H9 (cell line): ENCODE data around the gene AASS. TPM values are rescaled to one million over a fixed set of nuclear protein-coding genes. Genes with fewer than 3 reads are reported as not detected.

ENCODE experiments used
- DNase-seq: peaks from one replicate; pipeline ENCODE4 v3.0.0-alpha.2; 2017
- H2AFZ ChIP-seq: one replicate; pipeline ENCODE4 v1.6.1; 2013; ENCODE audit warnings: mild to moderate bottlenecking, low read length, control low read depth, moderate library complexity
- H2AK5ac ChIP-seq: 2 replicates; pipeline ENCODE4 v1.6.1; 2013; ENCODE audit warnings: low read length, control low read depth, mixed read lengths; ENCODE audit not compliant: insufficient read length
- H2BK120ac ChIP-seq: one replicate; pipeline ENCODE4 v1.6.1; 2013; ENCODE audit warnings: low read depth, mild to moderate bottlenecking, low read length, control low read depth, inconsistent platforms; ENCODE audit not compliant: poor library complexity, severe bottlenecking
- H2BK12ac ChIP-seq: 2 replicates; pipeline ENCODE4 v1.6.1; 2013; ENCODE audit warnings: low read length, control low read depth, mixed read lengths, low read depth; ENCODE audit not compliant: insufficient read length
- H2BK15ac ChIP-seq: 2 replicates; pipeline ENCODE4 v1.6.1; 2013; ENCODE audit warnings: low read depth, low read length, control low read depth
- H2BK20ac ChIP-seq: one replicate; pipeline ENCODE4 v1.6.1; 2013; ENCODE audit warnings: low read depth, mild to moderate bottlenecking, low read length, control low read depth, inconsistent platforms; ENCODE audit not compliant: poor library complexity, severe bottlenecking
- H2BK5ac ChIP-seq: 2 replicates; pipeline ENCODE4 v1.6.1; 2013; ENCODE audit warnings: low read length, control low read depth, mixed read lengths; ENCODE audit not compliant: insufficient read length
- H3K14ac ChIP-seq: 2 replicates; pipeline ENCODE4 v1.6.1; 2013; ENCODE audit warnings: low read length, control low read depth; ENCODE audit not compliant: insufficient read depth
- H3K18ac ChIP-seq: 2 replicates; pipeline ENCODE4 v1.6.1; 2013; ENCODE audit warnings: low read depth, mild to moderate bottlenecking, mixed read lengths, low read length, control low read depth; ENCODE audit not compliant: insufficient read length
- H3K23ac ChIP-seq: 2 replicates; pipeline ENCODE4 v1.6.1; 2013; ENCODE audit warnings: low read length, control low read depth, mixed read lengths, low read depth; ENCODE audit not compliant: insufficient read length
- H3K23me2 ChIP-seq: 2 replicates; pipeline ENCODE4 v1.6.1; 2013; ENCODE audit warnings: low read depth, mild to moderate bottlenecking, mixed read lengths, low read length, control low read depth; ENCODE audit not compliant: insufficient read length, poor library complexity, severe bottlenecking
- H3K27ac ChIP-seq: 2 replicates; pipeline ENCODE4 v1.5.1; 2013; ENCODE audit warnings: low read length, control low read depth, mixed read lengths, low read depth; ENCODE audit not compliant: insufficient read length
- H3K27me3 ChIP-seq: 2 replicates; pipeline ENCODE4 v1.6.1; 2013; ENCODE audit warnings: low read length, control low read depth, inconsistent platforms; ENCODE audit not compliant: insufficient read depth
- H3K4ac ChIP-seq: 2 replicates; pipeline ENCODE4 v1.6.1; 2013; ENCODE audit warnings: low read depth, mild to moderate bottlenecking, control low read depth, inconsistent platforms, low read length, moderate library complexity
- H3K4me1 ChIP-seq: 2 replicates; pipeline ENCODE4 v1.6.1; 2013; ENCODE audit warnings: low read length, control low read depth, inconsistent platforms; ENCODE audit not compliant: insufficient read depth
- H3K4me2 ChIP-seq: 2 replicates; pipeline ENCODE4 v1.6.1; 2013; ENCODE audit warnings: low read length, control low read depth, mixed read lengths; ENCODE audit not compliant: insufficient read length, insufficient read depth
- H3K56ac ChIP-seq: 2 replicates; pipeline ENCODE4 v1.6.1; 2013; ENCODE audit warnings: low read depth, mild to moderate bottlenecking, mixed read lengths, low read length, control low read depth; ENCODE audit not compliant: insufficient read length
- H3K79me1 ChIP-seq: 2 replicates; pipeline ENCODE4 v1.6.1; 2013; ENCODE audit warnings: low read depth, mild to moderate bottlenecking, moderate library complexity, low read length, control low read depth, inconsistent platforms; ENCODE audit not compliant: insufficient read depth, poor library complexity, severe bottlenecking
- H3K79me2 ChIP-seq: 2 replicates; pipeline ENCODE4 v1.6.1; 2013; ENCODE audit warnings: low read length, control low read depth, inconsistent platforms; ENCODE audit not compliant: insufficient read depth
- H3K9ac ChIP-seq: 2 replicates; pipeline ENCODE4 v1.6.1; 2013; ENCODE audit warnings: low read length, control low read depth, mixed read lengths; ENCODE audit not compliant: insufficient read length; ENCODE audit errors: extremely low read depth
- H3K9me3 ChIP-seq: one replicate; pipeline ENCODE4 v1.6.1; 2013; ENCODE audit warnings: low read depth, low read length, inconsistent platforms; ENCODE audit not compliant: control insufficient read depth
- H3T11ph ChIP-seq: one replicate; pipeline ENCODE4 v1.6.1; 2013; ENCODE audit warnings: mild to moderate bottlenecking, low read length, control low read depth, inconsistent platforms
- H4K20me1 ChIP-seq: one replicate; pipeline ENCODE4 v1.6.1; 2013; ENCODE audit not compliant: control insufficient read depth, insufficient read length, insufficient read depth
- H4K5ac ChIP-seq: 2 replicates; pipeline ENCODE4 v1.6.1; 2013; ENCODE audit warnings: low read depth, mild to moderate bottlenecking, mixed read lengths, low read length, control low read depth; ENCODE audit not compliant: insufficient read length
- H4K8ac ChIP-seq: replicated peaks from 2 replicates; pipeline ENCODE4 v1.6.1; 2013; ENCODE audit warnings: low read length, control low read depth, mixed read lengths, low read depth; ENCODE audit not compliant: insufficient read length
- H4K91ac ChIP-seq: 2 replicates; pipeline ENCODE4 v1.6.1; 2013; ENCODE audit warnings: low read depth, mild to moderate bottlenecking, moderate library complexity, mixed read lengths, low read length, control low read depth; ENCODE audit not compliant: insufficient read length
- H3K27ac Mint-ChIP-seq, 3 experiments: 2 replicates in 2 of 3; 3 replicates in 1 of 3; pipeline ENCODE4 v1.8.0; 2020 to 2021; ENCODE audit warnings: mixed read lengths in 3 of 3, mild to moderate bottlenecking in 1 of 3, moderate library complexity in 1 of 3
- H3K27me3 Mint-ChIP-seq: 2 replicates; pipeline ENCODE4 v1.8.0; 2021; ENCODE audit warnings: low read depth, mild to moderate bottlenecking, moderate library complexity, mixed read lengths
- H3K36me3 Mint-ChIP-seq, 3 experiments: 2 replicates in 2 of 3; 3 replicates in 1 of 3; pipeline ENCODE4 v1.8.0; 2020 to 2021; ENCODE audit warnings: low read depth in 3 of 3, mixed read lengths in 3 of 3; ENCODE audit not compliant: insufficient read depth in 1 of 3
- H3K4me1 Mint-ChIP-seq, 2 experiments: 2 replicates each; pipeline ENCODE4 v1.8.0; 2020; ENCODE audit warnings: mixed read lengths in 2 of 2
- H3K4me3 Mint-ChIP-seq, 2 experiments: 2 replicates in 1 of 2; 3 replicates in 1 of 2; pipeline ENCODE4 v1.8.0; 2020 to 2021; ENCODE audit warnings: mild to moderate bottlenecking in 2 of 2, mixed read lengths in 2 of 2, moderate library complexity in 1 of 2
- H3K9me3 Mint-ChIP-seq, 2 experiments: 2 replicates in 1 of 2; 3 replicates in 1 of 2; pipeline ENCODE4 v1.8.0; 2020; ENCODE audit warnings: mild to moderate bottlenecking in 2 of 2, mixed read lengths in 2 of 2, moderate library complexity in 1 of 2
- CTCF ChIP-seq: fragments of 200-600 bp; sonication (generic); conservative IDR thresholded peaks from 3 replicates; pipeline ENCODE4 v1.8.0; 2021; ENCODE audit warnings: antibody characterized with exemption, mild to moderate bottlenecking
- WGBS: extraction: QIAGEN DNeasy Blood & Tissue Kit; methylation state at CpG from one replicate; pipeline ENCODE4 v1.1.7; 2013; ENCODE audit warnings: missing lambda C conversion rate, low lambda C conversion rate, mixed read lengths; ENCODE audit not compliant: insufficient read length; ENCODE audit errors: extremely low coverage; 5-methylcytosine and 5-hydroxymethylcytosine counted together
- total RNA-seq: library from RNA; stranded (reverse); gene quantifications from 2 replicates; pipeline ENCODE4 v1.2.1, GENCODE V29; 2021

AASS gene
- total RNA-seq, 1 experiment from 2014 or later = 398 TPM

GRCh38 chr7:122073635-122074034 lies 70.4 kb downstream of the AASS start:
- 100% methylated on average over 1 of the region's 3 CpGs for WGBS
- H3K27ac Mint-ChIP-seq = peak overlapping the region in 1 of 3 experiments; percentile 80; a peak in 2 of 7 replicates
- peaks cover 40 to 51% (median 47%) of the 10 kb centered on the region in 3 experiments for H3K36me3 Mint-ChIP-seq

More at GRCh38 chr7:122073635-122074034, 70.4 kb downstream of the AASS start:
- Mint-ChIP-seq H3K9me3 (no peaks in the 10 kb centered on the region), H3K4me3 (no peak overlapping the region), H3K4me1 (peaks cover 14 to 18% of the 10 kb centered on the region in 2 experiments), H3K27me3 (0 out of 2 replicates have a peak, but pooled peaks cover 1% of the 10 kb centered on the region)
- H3K18ac ChIP-seq = no peak overlapping the region
- H3K27me3 ChIP-seq = no peaks in the 10 kb centered on the region
- H2BK12ac ChIP-seq = no peak overlapping the region
- no peak for TF ChIP-seq CTCF
- H3K23me2 ChIP-seq = no peaks in the 10 kb centered on the region
- H4K20me1 ChIP-seq = no peaks in the 10 kb centered on the region
- no peak overlapping the region for H3K27ac ChIP-seq
- DNase-seq = no peak
- no peak overlapping the region for H3K14ac ChIP-seq
- H4K91ac ChIP-seq = no peak overlapping the region
- no peak overlapping the region for H2BK5ac ChIP-seq
- no peak overlapping the region for H3T11ph ChIP-seq
- H3K4me1 ChIP-seq = 0 out of 2 replicates have a peak, but pooled peaks cover 3% of the 10 kb centered on the region
- H3K23ac ChIP-seq = no peak overlapping the region
- no peak overlapping the region for H4K5ac ChIP-seq
- no peaks in the 10 kb centered on the region for H3K9me3 ChIP-seq
- H3K4ac ChIP-seq = no peak overlapping the region
- no peak overlapping the region for H3K56ac ChIP-seq
- H3K79me2 ChIP-seq = no peaks in the 10 kb centered on the region
- no peak overlapping the region for H4K8ac ChIP-seq
- no peak overlapping the region for H2AFZ ChIP-seq
- no peaks in the 10 kb centered on the region for H3K79me1 ChIP-seq
- no peak overlapping the region for H2BK15ac ChIP-seq
- no peak overlapping the region for H2BK120ac ChIP-seq
- no peak overlapping the region for H3K4me2 ChIP-seq
- no peak overlapping the region for H3K9ac ChIP-seq
- no peak overlapping the region for H2BK20ac ChIP-seq
- no peak overlapping the region for H2AK5ac ChIP-seq
